DOHH2 (cell line): ENCODE measurements around the gene DUSP10.

Source experiments
- H3F3A ChIP-seq: fragments of 200-600 bp; sonication (generic), shearing (Covaris generic); 2 replicates; pipeline ENCODE4 v1.6.0; 2016; ENCODE audit warnings: antibody characterized with exemption, mild to moderate bottlenecking; ENCODE audit not compliant: control insufficient read depth, insufficient read depth
- H3K27ac ChIP-seq: fragments of 200-600 bp; sonication (generic); 2 replicates; pipeline ENCODE4 v1.5.1; 2014; ENCODE audit warnings: low read depth, mild to moderate bottlenecking, low read length, moderate library complexity
- H3K27me3 ChIP-seq: fragments of 200-600 bp; sonication (generic); 2 replicates; pipeline ENCODE4 v1.6.1; 2014; ENCODE audit warnings: mild to moderate bottlenecking, low read length, mixed read lengths; ENCODE audit not compliant: control insufficient read depth
- H3K36me3 ChIP-seq: fragments of 200-600 bp; sonication (generic); 2 replicates; pipeline ENCODE4 v1.6.1; 2014; ENCODE audit warnings: mild to moderate bottlenecking, low read length, moderate library complexity, mixed read lengths; ENCODE audit not compliant: control insufficient read depth
- H3K4me1 ChIP-seq: fragments of 200-600 bp; sonication (generic); 2 replicates; pipeline ENCODE4 v1.6.1; 2014; ENCODE audit warnings: mild to moderate bottlenecking, low read length, mixed read lengths; ENCODE audit not compliant: control insufficient read depth
- H3K4me2 ChIP-seq: fragments of 200-600 bp; sonication (generic); 2 replicates; pipeline ENCODE4 v1.6.0; 2014; ENCODE audit warnings: mild to moderate bottlenecking, low read length, moderate library complexity
- H3K4me3 ChIP-seq: fragments of 200-600 bp; sonication (generic); 2 replicates; pipeline ENCODE4 v1.5.1; 2014; ENCODE audit warnings: mild to moderate bottlenecking, low read length, mixed read lengths
- H3K79me2 ChIP-seq: fragments of 200-600 bp; sonication (generic); 2 replicates; pipeline ENCODE4 v1.6.1; 2014; ENCODE audit warnings: mild to moderate bottlenecking, low read length, mixed read lengths; ENCODE audit not compliant: control insufficient read depth
- H3K9me2 ChIP-seq: fragments of 200-600 bp; sonication (generic); replicated peaks from 2 replicates; pipeline ENCODE4 v1.6.1; 2014; ENCODE audit warnings: mild to moderate bottlenecking, low read length, mixed read lengths; ENCODE audit not compliant: control insufficient read depth
- H3K9me3 ChIP-seq: fragments of 200-600 bp; sonication (generic); 2 replicates; pipeline ENCODE4 v1.6.1; 2014; ENCODE audit warnings: antibody characterized with exemption, low read length, mixed read lengths; ENCODE audit not compliant: control insufficient read depth, insufficient read depth
- H4K20me1 ChIP-seq: fragments of 200-600 bp; sonication (generic); 2 replicates; pipeline ENCODE4 v1.6.0; 2014; ENCODE audit warnings: low read depth, mild to moderate bottlenecking, antibody characterized with exemption, low read length, moderate library complexity; ENCODE audit not compliant: control insufficient read depth, insufficient read depth
- EZH2phosphoT487 ChIP-seq: fragments of 200-600 bp; sonication (generic); IDR thresholded peaks from 2 replicates; pipeline ENCODE4 v1.6.1; 2017; ENCODE audit warnings: borderline replicate concordance, mild to moderate bottlenecking, antibody characterized with exemption, low read length, moderate library complexity, mixed read lengths
- TF ChIP-seq, protein P1 (sequence below): fragments of 200-600 bp; sonication (generic); IDR thresholded peaks from one replicate; pipeline ENCODE4 v1.5.1; 2014; ENCODE audit warnings: antibody characterized with exemption, mild to moderate bottlenecking, low read depth, low read length; ENCODE audit not compliant: poor library complexity, severe bottlenecking

The DUSP10 gene

DNA sequence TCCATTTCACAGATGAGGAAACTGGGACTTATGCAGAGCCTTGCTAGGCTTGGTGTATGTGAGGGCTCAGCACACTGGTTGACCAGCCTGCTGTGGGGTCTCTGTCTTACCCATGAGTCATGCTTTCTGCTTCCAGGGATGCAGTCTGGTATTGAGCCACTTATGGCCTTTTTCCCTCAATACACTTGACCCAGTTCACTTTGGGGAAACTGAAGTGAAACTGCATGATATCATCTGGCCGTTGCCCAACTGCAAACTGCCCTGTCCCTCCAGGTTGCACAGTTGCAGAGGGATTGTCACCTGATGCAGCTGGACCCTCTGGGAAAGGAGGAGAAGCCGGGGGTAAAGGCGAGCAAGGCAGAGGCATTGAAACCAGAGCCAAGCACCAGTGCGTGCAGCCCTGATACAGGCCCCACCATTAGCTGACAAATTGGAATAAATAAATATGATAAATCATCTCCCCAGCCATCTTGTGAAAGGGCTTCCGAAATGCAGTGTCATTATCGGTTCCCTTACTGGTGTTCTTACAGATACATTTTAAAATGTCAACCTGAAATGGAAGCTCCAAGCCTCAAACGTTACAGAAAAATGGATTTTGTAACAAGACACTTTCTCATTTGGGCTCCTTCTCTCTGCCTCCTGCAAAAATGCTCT, 39.3 kb upstream of the DUSP10 start:
- no peaks in the 10 kb centered on the region for H3K79me2 ChIP-seq
- no peak overlapping the region for H3K4me2 ChIP-seq
- H3K9me2 ChIP-seq: no peaks in the 10 kb centered on the region
- no peaks in the 10 kb centered on the region for H4K20me1 ChIP-seq
- H3K4me3 ChIP-seq: no peak overlapping the region
- no peaks in the 10 kb centered on the region for H3K36me3 ChIP-seq
- no peaks in the 10 kb centered on the region for H3K27me3 ChIP-seq
- peaks cover 16% of the 10 kb centered on the region for H3F3A ChIP-seq
- TF ChIP-seq, protein P1, sequence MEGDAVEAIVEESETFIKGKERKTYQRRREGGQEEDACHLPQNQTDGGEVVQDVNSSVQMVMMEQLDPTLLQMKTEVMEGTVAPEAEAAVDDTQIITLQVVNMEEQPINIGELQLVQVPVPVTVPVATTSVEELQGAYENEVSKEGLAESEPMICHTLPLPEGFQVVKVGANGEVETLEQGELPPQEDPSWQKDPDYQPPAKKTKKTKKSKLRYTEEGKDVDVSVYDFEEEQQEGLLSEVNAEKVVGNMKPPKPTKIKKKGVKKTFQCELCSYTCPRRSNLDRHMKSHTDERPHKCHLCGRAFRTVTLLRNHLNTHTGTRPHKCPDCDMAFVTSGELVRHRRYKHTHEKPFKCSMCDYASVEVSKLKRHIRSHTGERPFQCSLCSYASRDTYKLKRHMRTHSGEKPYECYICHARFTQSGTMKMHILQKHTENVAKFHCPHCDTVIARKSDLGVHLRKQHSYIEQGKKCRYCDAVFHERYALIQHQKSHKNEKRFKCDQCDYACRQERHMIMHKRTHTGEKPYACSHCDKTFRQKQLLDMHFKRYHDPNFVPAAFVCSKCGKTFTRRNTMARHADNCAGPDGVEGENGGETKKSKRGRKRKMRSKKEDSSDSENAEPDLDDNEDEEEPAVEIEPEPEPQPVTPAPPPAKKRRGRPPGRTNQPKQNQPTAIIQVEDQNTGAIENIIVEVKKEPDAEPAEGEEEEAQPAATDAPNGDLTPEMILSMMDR: no peak
- no peak for TF ChIP-seq EZH2phosphoT487
- peaks cover 48% of the 10 kb centered on the region for H3K4me1 ChIP-seq
- H3K9me3 ChIP-seq: no peaks in the 10 kb centered on the region
- no peak overlapping the region for H3K27ac ChIP-seq

DNA sequence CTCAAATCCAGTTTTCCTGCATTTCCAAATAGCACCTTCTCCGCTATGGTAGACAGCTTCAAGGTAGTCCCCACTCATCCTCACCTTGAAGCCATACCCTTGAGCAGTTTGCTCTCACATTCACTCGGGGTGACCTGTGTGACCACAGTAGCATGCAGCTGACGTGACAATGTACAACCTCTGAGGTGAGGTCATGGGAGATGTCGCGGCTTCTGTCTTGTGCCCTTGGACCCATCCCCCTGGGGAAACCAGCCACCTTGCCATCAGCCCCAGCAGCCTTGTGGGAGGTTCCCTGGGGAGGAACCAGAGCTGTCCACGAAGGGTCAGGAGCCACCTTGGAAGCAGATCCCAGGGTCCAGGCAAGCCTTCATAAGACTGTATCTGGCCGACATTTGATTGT, 38.3 kb upstream of the DUSP10 start:
- Histone ChIP-seq H3K9me2 (no peaks in the 10 kb centered on the region), H3K4me1 (peaks cover 51% of the 10 kb centered on the region), H3K9me3 (no peaks in the 10 kb centered on the region), H3K79me2 (no peaks in the 10 kb centered on the region), H3K4me3 (no peak overlapping the region), H3F3A (peaks cover 16% of the 10 kb centered on the region), H3K4me2 (no peak overlapping the region), H3K27ac (no peak overlapping the region), H3K36me3 (no peaks in the 10 kb centered on the region), H3K27me3 (no peaks in the 10 kb centered on the region), H4K20me1 (no peaks in the 10 kb centered on the region)
- no peak for TF ChIP-seq EZH2phosphoT487
- TF ChIP-seq, protein P1: no peak

DNA sequence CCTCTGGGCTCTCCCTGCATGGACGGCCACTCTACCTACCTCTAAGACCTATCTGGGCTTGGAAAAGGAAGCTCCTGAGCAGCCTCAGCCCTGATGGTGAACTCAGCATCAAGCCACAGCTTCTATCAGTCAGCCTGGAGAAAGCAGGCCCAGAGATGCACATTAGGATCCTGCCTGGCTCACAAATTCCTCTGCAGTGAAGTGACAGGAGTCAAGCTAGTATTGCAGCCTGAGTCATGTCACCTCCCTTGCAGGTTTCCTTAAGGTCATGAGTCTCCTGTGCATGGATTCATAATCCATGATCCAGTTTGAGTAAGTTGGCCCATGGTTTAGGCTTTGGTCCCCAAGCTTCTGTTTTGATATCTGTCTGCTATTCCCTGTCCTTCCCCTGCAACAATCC, 37.9 kb upstream of the DUSP10 start:
- no peaks in the 10 kb centered on the region for H3K27me3 ChIP-seq

More for the DNA sequence above, 37.9 kb upstream of the DUSP10 start:
- Histone ChIP-seq H4K20me1 (no peaks in the 10 kb centered on the region), H3K4me2 (no peak overlapping the region), H3F3A (peaks cover 16% of the 10 kb centered on the region), H3K27ac (no peak overlapping the region), H3K36me3 (no peaks in the 10 kb centered on the region), H3K4me3 (no peak overlapping the region), H3K9me2 (no peaks in the 10 kb centered on the region), H3K79me2 (no peaks in the 10 kb centered on the region), H3K4me1 (peaks cover 51% of the 10 kb centered on the region), H3K9me3 (no peaks in the 10 kb centered on the region)
- TF ChIP-seq, protein P1: no peak
